Panc1 (cell line): Measurements from ENCODE around the gene CHST11.

Experiments
- CTCF ChIP-seq: fragments of 450-650 bp; IDR thresholded peaks from 2 replicates; pipeline ENCODE4 v1.5.1; 2017; ENCODE audit warnings: mild to moderate bottlenecking
- POLR2AphosphoS5 ChIP-seq: IDR thresholded peaks from 2 replicates; pipeline ENCODE4 v1.6.1; 2012; ENCODE audit warnings: mild to moderate bottlenecking, low read depth, low read length, moderate library complexity
- REST ChIP-seq, 2 experiments: IDR thresholded peaks; 2 replicates each; pipeline ENCODE4 v1.6.1; 2011 to 2012; ENCODE audit warnings: low read depth in 2 of 2, control low read depth in 1 of 2, low read length in 1 of 2, mild to moderate bottlenecking in 1 of 2, moderate library complexity in 1 of 2; ENCODE audit not compliant: insufficient read depth in 1 of 2
- SIN3A ChIP-seq: IDR thresholded peaks from 2 replicates; pipeline ENCODE4 v1.6.1; 2012; ENCODE audit warnings: low read depth, mild to moderate bottlenecking, low read length, moderate library complexity, borderline replicate concordance; ENCODE audit not compliant: insufficient read depth
- TCF7L2 ChIP-seq: IDR thresholded peaks from 2 replicates; pipeline ENCODE4 v1.6.1; 2011; ENCODE audit warnings: mild to moderate bottlenecking, low read depth, low read length, inconsistent platforms

GRCh38 chr12:104407922-104408321 is 48.8 kb upstream of the CHST11 start:
- no peak for TF ChIP-seq CTCF
- TF ChIP-seq POLR2AphosphoS5: no peak
- no peak for TF ChIP-seq REST (IDR thresholded peaks at IDR 0.05; ENCODE audit: insufficient read depth in 1 of 2, low read depth in 2 of 2, low read length in 1 of 2)
- no peak for TF ChIP-seq SIN3A
- TF ChIP-seq TCF7L2: no peak
